ENCODE data around the gene RXRB.

GRCh38 chr6:33248643-33248931 lies 48.1 kb upstream of the RXRB start:
- peak; percentile 55 for TF ChIP-seq CTCF (IDR thresholded peaks at IDR 0.05)
- TF ChIP-seq ZFX (IDR thresholded peaks at IDR 0.05; ENCODE audit: borderline replicate concordance) = no peak
